DLD1 (cell line): ENCODE data around the gene MDN1.

Source experiments
- in situ Hi-C: cut with HindIII; loops from 2 replicates; pipeline ENCODE4 v1.10.0; 2017; ENCODE audit warnings: low sequenced_read_pairs

Gene MDN1

GRCh38 chr6:89613790-89614189 is 205.8 kb downstream of the MDN1 start:
- in situ Hi-C loops, result no loop called here

GRCh38 chr6:89612121-89612520 is 207.5 kb downstream of the MDN1 start:
- in situ Hi-C loops, result no loop called here

- in situ Hi-C loops, result no loop called here
Observed at GRCh38 chr6:89611666-89612065, 207.9 kb downstream of the MDN1 start.

- in situ Hi-C loops, result no loop called here
Observed at GRCh38 chr6:89610149-89610642, 209.4 kb downstream of the MDN1 start.

- in situ Hi-C loops, result no loop called here
Observed at GRCh38 chr6:89605861-89606260, 213.7 kb downstream of the MDN1 start.

GRCh38 chr6:89604653-89605052 is 214.9 kb downstream of the MDN1 start:
- in situ Hi-C loops, result no loop called here

GRCh38 chr6:89602166-89602565 is 217.4 kb downstream of the MDN1 start:
- in situ Hi-C loops, result no loop called here

GRCh38 chr6:89599727-89600126 is 219.9 kb downstream of the MDN1 start:
- in situ Hi-C loops, result no loop called here

- in situ Hi-C loops, result no loop called here
Observed at GRCh38 chr6:89597988-89598387, 221.6 kb downstream of the MDN1 start.

- in situ Hi-C loops, result no loop called here
Observed at GRCh38 chr6:89597372-89597771, 222.2 kb downstream of the MDN1 start.

GRCh38 chr6:89596484-89596883 is 223.1 kb downstream of the MDN1 start:
- in situ Hi-C loops, result no loop called here

- in situ Hi-C loops, result no loop called here
Observed at GRCh38 chr6:89596056-89596455, 223.5 kb downstream of the MDN1 start.
